ENCODE data around the gene TRPM3.

Gene TRPM3

DNA sequence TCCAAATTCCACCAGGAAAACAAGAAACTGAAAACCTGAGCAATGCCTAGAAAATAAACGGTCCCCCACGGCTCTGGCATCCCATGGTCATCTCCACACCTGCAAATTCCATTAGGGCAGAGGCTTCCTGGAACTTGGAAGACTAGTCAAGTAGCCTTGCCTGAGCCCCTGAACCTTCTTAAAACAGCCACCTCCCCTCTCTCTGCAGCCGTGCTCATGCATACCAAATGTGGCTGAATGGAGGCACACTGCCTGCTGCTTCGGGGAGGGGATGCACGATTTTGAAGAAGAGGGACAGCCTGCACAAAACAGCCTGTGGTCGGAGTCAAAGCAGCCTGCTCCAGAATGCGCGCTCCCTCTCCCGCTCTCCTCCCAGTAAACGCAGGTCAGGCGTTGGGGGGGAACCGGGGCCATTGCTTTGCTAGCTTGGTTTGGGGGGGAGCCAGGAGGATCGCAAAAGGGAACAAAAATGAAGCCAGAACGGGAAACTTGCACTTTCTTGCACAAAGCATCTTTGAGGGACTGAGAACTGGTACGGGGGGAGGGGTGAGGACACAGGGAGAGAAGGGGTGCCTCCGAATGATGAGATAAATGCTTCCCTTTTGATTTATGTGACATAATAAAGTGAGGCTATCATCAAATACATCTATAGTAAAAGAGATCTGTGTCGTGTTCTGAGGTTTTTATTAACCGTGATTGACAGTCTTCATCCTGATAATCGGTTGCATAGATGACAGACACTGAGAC lies at the start of gene TRPM3:
TSS of gene TRPM3 (minus strand) at position 347 of the 747 bp plus-strand sequence. CDS start at position 80, 267 bp downstream.
- no peak for DNase-seq (ENCODE audit: low read depth in 4 of 4, low spot score in 1 of 4)

GRCh38 chr9:71168418-71168817 lies 47.0 kb upstream of the TRPM3 start:
- no peak for DNase-seq (ENCODE audit: low read depth in 4 of 4, low spot score in 1 of 4)

DNA sequence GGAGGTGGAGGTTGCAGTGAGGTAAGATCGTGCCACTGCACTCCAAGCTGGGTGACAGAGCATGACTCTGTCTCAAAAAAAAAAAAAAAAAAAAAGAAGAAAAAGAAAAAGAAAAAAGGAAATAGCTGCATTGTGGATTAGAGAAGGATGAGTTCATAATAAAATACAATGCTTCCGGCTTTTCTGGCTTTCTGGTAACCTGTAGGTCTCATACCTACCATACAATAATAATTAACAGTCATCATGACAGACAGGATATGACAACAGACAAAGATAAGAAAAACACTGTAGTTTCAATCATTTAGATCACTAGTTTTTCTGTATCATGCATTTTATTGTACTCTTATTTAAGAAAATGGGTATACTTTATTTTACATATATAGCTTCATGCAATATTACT lies 40.7 kb upstream of the TRPM3 start:
- DNase-seq (ENCODE audit: low read depth in 4 of 4, low spot score in 1 of 4): no peak

GRCh38 chr9:71157731-71158130 lies 36.3 kb upstream of the TRPM3 start:
- no peak for DNase-seq (ENCODE audit: low read depth in 4 of 4, low spot score in 1 of 4)

- no peak for DNase-seq (ENCODE audit: low read depth in 4 of 4, low spot score in 1 of 4)
Observed at GRCh38 chr9:71147368-71147767, 25.9 kb upstream of the TRPM3 start.

DNA sequence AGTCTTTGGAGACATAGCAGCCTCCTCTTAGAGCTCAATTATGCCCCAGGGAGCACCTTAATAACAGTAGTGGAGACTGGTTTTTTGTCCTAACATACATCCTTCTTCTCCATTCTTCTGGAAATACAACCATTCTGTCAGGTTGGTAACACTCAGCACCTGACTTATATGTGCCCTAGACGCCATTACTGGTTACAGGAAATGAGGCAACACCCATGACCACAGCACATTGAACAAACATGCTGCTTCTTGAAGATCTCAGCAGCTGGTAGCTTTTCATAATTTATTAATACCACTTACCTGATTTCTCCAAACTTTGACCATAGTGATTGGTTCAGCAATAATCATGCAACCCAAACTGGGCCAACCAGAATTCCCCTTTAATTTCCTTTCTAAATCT lies 25.1 kb upstream of the TRPM3 start:
- DNase-seq (ENCODE audit: low read depth in 4 of 4, low spot score in 1 of 4): no peak

GRCh38 chr9:71145179-71145578 lies 23.8 kb upstream of the TRPM3 start:
- DNase-seq (ENCODE audit: low read depth in 4 of 4, low spot score in 1 of 4): no peak

GRCh38 chr9:71144495-71144894 lies 23.1 kb upstream of the TRPM3 start:
- DNase-seq (ENCODE audit: low read depth in 4 of 4, low spot score in 1 of 4): no peak

GRCh38 chr9:71136696-71137095 lies 15.3 kb upstream of the TRPM3 start:
- DNase-seq (ENCODE audit: low read depth in 4 of 4, low spot score in 1 of 4): no peak

- DNase-seq (ENCODE audit: low read depth in 4 of 4, low spot score in 1 of 4): no peak
Observed at GRCh38 chr9:71131145-71131544, 9.7 kb upstream of the TRPM3 start.

DNA sequence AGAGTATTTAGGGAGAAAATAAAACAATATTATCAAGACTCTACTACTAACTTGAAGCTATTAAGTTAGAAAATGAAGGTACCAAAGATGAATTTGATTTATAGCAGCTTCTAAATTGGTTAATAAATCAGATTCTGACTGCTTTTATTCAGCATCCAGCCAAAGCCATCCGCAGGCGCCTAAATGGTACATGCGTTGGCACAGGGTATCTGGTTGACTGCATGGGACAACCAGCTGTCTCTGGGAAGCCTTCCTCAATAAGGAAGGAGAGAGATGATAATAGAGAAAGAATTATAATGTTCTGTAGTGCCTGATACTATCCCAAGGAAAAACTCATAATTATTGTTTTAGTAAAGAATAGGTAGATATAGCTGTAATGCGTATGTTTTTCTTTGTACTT lies 9.1 kb upstream of the TRPM3 start:
- DNase-seq (ENCODE audit: low read depth in 4 of 4, low spot score in 1 of 4): no peak

GRCh38 chr9:71128796-71129195 lies 7.4 kb upstream of the TRPM3 start:
- no peak for DNase-seq (ENCODE audit: low read depth in 4 of 4, low spot score in 1 of 4)

DNA sequence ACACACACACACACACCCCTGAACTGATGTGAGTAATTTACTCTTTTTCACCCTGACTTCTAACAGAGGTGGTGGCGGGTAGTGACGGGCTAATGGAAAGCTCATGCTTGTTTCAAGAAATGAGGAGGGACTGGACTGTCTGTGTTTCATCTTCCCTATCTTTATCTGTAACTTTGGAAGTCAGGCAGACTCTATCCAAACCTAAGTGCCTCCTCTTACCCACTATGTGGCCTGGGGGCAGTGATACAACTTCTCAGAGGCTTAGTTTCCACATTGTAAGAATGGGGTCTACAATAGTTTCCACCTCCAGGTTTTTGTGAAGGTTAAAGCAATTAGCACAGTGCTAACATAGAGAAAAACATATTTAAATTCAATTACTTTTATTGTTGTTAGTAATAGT lies 5.9 kb upstream of the TRPM3 start:
- no peak for DNase-seq (ENCODE audit: low read depth in 4 of 4, low spot score in 1 of 4)

DNA sequence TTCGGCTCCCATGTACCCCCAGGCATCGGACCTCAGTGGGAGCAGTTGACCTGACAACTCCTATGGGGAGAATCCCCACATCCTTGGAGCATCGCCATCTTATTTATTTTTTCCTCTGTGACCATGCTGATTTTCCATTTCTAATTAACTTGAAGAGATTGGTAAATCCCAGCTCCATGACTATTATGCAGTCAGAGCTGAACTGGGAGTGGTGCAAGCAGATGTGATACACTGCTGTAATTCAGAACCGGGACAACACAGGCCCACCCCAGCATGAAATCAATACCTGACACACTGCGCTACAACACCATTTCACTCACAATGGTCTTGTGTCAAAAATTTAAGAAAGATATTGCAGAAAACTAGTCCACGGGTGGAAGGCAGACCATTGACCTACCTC lies 1.0 kb upstream of the TRPM3 start:
- no peak for DNase-seq (ENCODE audit: low read depth in 4 of 4, low spot score in 1 of 4)

- DNase-seq (ENCODE audit: low read depth in 4 of 4, low spot score in 1 of 4): no peak
Observed at GRCh38 chr9:71122022-71122275, 528 bp upstream of the TRPM3 start.

DNA sequence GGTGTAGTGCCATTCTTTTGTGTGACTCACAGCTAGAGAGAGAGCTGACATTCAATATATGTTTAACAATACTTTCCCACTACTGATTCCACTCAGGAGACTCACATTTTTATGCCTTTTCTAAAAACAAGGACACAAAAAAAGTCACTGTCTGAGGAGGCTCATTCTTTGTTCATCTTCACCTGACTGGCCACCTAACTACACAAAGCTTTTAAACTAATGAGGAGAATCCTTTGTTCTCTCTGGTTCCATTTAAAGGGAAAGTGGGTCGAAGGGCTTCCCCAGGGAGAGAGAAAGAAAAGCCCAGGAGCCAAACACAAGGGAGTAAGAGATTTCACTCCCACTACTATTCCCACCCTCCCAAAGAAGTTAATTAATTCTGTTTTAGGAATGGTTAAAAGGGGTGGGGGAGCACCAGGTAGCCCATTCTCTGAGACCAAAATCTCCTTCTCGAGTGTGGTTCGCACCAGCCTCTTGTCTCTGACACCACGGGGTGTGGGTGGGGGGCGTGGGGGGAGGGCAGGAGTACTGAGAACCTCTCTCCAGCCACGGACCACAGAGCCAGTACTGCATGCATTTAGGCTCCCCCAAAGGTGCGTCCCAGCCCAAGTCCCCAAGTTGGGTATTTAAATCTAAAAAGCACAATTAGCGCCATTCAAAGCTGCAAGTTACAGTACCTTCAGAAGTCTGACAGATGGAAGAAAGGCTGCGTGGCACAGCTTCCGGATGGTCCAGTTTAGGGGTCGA lies 747 bp downstream of the TRPM3 start:
- DNase-seq (ENCODE audit: low read depth in 4 of 4, low spot score in 1 of 4): no peak

DNA sequence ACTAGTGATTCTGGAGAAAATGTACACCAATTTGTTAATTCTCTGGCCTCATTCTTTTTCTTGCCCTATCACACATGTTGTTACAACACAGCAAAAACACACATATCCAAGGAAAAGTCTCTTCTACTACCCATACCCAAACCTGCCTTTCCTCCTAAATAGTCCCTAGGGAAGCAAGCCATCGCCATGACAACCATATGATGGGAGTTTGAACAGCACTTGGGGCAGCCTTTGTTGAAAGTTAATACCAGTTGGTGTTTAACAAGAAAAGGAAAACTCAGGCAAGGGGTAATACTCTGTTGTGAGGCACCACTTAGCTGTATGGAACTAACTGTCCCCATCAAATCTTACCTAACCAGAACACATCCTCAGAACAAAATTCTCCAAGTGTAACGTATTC lies 1.7 kb downstream of the TRPM3 start:
- no peak for DNase-seq (ENCODE audit: low read depth in 4 of 4, low spot score in 1 of 4)

DNA sequence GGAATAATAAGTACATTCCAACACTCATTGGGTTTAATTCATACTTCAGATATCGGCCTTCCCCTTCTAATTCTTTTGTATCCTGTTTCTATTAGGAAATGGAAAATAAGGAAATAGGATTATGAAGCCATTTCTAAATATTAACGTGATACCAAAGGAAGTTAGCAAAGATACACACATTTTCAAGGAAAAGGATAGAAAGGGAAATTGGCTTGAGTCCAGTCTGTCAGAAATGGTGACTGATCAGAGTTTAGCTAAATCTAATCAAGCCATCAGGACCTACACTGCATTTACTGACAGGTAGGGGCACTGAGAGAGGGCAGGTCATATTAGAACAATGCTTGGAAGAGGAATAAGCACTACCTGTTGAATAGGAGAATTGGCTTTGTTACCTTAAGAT lies 3.1 kb downstream of the TRPM3 start:
- no peak for DNase-seq (ENCODE audit: low read depth in 4 of 4, low spot score in 1 of 4)

GRCh38 chr9:71115448-71115975 lies 5.9 kb downstream of the TRPM3 start:
- DNase-seq (ENCODE audit: low read depth in 4 of 4, low spot score in 1 of 4): no peak

DNA sequence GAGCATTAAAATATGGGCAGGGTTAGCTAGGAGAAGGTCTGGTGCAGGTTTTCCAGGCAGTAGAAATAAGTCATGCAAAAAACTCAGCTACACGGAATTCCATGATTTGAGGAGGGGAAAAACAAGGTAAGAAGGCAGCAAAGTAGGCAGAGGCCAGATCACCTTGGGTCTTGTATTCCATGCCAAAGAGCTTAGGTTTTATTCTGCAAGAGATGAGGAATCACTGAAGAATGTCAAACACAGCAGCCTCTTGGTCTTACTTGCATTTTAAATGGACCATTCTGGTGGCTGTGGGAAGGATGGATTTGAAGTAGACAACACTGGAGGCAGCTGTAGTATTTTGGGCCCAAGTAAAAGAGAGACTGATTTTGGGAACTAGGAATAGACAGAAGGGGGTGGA lies 8.6 kb downstream of the TRPM3 start:
- no peak for DNase-seq (ENCODE audit: low read depth in 4 of 4, low spot score in 1 of 4)

GRCh38 chr9:71108937-71109336 lies 12.5 kb downstream of the TRPM3 start:
- no peak for DNase-seq (ENCODE audit: low read depth in 4 of 4, low spot score in 1 of 4)

DNA sequence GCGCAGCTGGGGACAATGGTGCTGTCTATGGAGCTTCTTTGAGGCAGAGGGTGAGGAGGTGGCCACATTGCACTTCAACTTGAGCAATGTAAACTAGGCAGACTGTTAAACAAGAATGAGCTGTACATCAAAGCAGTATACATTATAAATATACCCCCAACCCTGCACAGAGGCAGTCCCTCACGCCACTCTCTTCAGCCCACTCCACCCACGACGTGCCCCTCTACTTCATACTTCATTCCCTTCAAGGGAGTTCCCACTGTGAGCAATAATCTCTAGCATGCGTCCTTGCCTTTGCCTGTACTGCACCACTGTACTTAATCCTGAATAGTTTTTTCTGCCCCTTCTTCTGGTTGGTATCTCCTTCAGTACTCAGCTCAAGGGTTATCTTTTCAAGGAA lies 14.4 kb downstream of the TRPM3 start:
- no peak for DNase-seq (ENCODE audit: low read depth in 4 of 4, low spot score in 1 of 4)

DNA sequence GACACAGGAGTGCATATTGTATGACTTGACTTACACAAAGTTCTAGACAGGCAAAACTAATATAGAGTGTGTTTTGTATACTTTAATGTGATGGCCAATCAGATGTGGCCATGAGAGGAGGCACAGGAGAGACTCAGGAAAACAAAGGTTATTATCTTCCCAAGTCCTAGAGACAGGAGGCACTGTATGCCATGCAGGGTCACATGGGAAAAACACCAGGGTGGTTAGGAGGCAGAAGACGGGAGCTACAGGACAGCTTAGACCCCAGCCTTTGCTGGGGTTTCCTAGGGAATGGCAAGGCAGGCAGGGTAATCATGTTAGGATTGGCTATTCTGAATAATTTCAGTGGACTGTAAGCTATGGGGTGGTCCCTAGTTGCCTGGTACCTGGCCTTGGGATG lies 16.2 kb downstream of the TRPM3 start:
- DNase-seq (ENCODE audit: low read depth in 4 of 4, low spot score in 1 of 4): no peak
